B cell (primary cell): ENCODE measurements around the gene PIP4P1.

Experiments
- EZH2 ChIP-seq: IDR thresholded peaks from 2 replicates; pipeline ENCODE4 v1.6.1; 2012; ENCODE audit warnings: borderline replicate concordance, low read depth, mild to moderate bottlenecking, moderate library complexity, low read length; ENCODE audit not compliant: insufficient read depth, poor library complexity, severe bottlenecking
- TF ChIP-seq, protein P1 (sequence below): fragments of 200-600 bp; IDR thresholded peaks from one replicate; pipeline ENCODE4 v1.8.0; 2022; ENCODE audit warnings: antibody characterized with exemption, mild to moderate bottlenecking

DNA sequence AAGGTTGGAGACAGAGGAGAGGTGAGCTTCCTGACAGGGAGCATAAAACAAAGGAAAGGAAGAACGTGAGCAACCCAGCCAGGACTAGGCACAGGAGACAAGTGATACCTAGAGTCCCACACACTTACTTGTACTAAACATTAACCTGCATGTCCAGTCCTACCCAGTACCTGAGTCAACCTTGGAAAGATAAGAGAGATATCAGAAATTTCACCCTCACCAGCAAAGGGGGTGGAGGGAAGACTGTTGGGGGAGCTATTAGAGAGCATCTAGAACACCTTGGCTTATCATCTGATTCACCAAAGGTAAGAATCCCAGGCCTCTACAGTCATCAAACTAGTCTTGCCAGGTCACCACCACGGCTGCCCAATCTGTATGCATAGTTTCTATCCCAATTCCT lies 36.4 kb downstream of the PIP4P1 start:
- TF ChIP-seq, protein P1, sequence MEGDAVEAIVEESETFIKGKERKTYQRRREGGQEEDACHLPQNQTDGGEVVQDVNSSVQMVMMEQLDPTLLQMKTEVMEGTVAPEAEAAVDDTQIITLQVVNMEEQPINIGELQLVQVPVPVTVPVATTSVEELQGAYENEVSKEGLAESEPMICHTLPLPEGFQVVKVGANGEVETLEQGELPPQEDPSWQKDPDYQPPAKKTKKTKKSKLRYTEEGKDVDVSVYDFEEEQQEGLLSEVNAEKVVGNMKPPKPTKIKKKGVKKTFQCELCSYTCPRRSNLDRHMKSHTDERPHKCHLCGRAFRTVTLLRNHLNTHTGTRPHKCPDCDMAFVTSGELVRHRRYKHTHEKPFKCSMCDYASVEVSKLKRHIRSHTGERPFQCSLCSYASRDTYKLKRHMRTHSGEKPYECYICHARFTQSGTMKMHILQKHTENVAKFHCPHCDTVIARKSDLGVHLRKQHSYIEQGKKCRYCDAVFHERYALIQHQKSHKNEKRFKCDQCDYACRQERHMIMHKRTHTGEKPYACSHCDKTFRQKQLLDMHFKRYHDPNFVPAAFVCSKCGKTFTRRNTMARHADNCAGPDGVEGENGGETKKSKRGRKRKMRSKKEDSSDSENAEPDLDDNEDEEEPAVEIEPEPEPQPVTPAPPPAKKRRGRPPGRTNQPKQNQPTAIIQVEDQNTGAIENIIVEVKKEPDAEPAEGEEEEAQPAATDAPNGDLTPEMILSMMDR: no peak
- no peak for TF ChIP-seq EZH2
